Measurements from ENCODE around the gene GRIP2. TPM values are rescaled to one million over a fixed set of nuclear protein-coding genes. Genes with fewer than 3 reads are reported as not detected.

GRIP2 gene
- total RNA-seq, 1 experiment from 2014 or later, result 4.0 TPM

Other genes starting within 250 kb of the GRIP2 start
- 36.0 and 49.4 TPM in 2 replicates for gene SLC6A6, start 137.7 kb downstream of the GRIP2 start, total RNA-seq (2014; rRNA removed; shearing (Covaris generic))
- 15.9 and 16.9 TPM in 2 replicates for gene CCDC174, start 111.4 kb upstream of the GRIP2 start, total RNA-seq (2014; rRNA removed; shearing (Covaris generic))
- gene C3orf20, start 134.8 kb upstream of the GRIP2 start, total RNA-seq (2014; rRNA removed; shearing (Covaris generic)), result not detected in 2 replicates